NCI-H510A treated with DMSO at 0.1 percent for 48 hours (cell line): ENCODE results near the gene PRR7.
"Not testable (repeated sequence)": the region's sequence is repeated elsewhere in the genome, so short reads cannot be mapped to it uniquely, and the experiment has no call there.

Experiments used
- DNase-seq: peaks from one replicate; lab custom pipeline; 2025; lab: John Stamatoyannopoulos, UW

PRR7 gene

DNA sequence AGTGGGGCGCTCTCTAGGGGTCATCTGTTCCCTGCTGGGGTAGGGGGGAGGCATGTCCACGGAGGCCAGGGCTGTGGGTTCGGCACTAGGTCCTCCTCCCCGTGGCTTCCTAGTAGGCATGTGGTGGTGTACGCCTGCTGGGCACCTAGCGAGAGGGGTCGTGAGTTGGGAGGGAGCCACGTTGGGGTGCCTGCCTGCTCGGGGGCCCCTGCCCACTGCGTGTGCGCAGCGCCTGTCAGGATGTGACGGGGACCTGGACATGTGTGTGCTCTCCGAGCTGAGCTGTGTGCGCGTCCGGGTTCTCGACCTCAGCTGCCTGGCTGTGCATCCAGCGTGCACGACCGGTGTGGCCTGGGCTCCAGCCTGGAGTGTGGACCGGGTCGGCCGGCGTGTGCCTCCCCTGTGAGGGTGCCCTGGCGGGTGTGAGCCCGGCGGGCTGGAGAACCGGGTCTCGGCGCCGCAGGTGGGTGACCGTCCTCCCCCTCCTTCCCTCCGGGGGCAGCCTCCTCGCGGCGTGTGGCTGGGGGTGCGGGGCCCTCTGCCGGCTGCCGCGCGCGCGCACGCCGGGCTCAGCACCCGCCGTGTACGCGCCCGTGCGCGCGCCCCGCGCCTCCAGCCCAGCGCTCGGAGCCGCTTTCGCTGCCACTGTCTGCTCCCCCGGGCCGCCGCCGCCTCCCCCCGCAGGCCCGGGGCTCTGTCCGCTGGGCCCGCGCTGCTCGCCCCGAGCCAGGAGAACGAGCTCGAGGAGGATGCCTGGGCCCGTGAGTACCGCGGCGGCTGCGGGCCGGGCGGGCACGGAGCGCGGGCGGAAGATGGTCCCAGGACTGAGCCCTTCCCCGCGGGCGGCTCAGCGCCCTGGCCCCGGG, at the start of gene PRR7:
Gene PRR7, plus strand, starts transcription at position 615 of the 866 bp plus-strand sequence. CDS start 8,254 bp downstream, outside the sequence.
- peak; percentile 40 for DNase-seq

DNA sequence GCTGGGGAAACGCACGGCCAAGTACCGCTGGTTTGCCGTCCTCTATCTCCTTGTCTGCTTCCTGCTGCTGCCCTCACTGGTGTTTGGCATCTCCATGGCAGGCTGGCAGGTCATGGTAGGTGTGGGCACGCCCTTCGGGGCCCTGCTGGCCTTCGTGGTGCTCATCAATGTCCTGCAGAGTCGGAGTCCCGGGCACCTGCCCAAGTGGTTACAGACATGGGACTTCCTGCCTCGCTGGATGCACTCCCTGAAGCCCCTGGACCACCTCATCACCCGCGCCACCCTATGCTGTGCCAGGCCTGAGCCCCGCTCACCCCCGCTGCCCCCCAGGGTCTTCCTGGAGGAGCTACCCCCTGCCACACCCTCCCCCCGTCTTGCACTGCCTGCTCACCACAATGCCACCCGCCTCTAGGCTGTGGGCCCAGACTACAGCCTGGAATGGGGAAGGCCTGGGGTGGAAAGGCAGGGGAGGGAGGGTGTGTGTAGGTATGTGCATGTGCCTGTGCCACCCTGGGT, 48.7 kb upstream of the PRR7 start:
- DNase-seq: no peak

GRCh38 chr5:177399997-177400868, 46.4 kb upstream of the PRR7 start, which contains the start of gene PFN3:
Gene PFN3, minus strand, starts transcription at chr5:177400661. Its CDS starts 85 bp downstream, at chr5:177400576.
- DNase-seq: no peak

- DNase-seq: peak; percentile 55
Measured at GRCh38 chr5:177402271-177403043, 44.2 kb upstream of the PRR7 start.

DNA sequence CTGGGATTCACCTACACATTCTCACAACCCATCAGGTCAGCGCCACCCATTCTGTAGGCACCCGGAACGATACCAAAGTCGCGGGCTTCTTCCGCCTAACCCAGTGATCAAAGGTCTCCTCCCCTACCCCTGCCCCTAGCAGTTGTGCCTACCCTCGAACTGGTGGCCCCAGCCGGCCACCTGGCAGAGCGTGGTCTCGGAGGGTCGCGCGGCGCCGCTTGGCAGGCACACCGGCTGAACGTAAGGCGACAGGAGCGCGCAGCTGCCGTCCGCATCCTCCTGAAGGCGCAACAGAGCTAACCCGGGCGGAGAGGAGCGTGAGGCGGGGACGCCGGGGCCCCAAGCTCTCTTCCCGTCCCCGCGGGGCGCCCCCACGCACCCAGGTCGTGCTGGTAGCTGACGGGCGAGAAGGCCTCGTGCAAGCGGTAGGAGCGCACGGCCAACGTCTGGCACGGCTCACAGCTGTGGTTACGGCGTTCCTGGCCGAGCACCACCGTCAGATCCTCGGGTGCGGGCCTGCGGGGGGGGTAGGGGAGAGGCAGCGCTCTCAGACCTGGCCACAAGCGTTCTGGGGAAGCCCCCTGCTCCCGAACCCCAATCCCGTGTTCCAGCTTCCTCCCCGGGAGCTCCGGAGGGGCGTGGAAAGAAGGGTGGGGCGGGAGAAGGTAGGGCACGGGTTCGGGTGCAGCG, 43.4 kb upstream of the PRR7 start:
- DNase-seq: no peak

DNA sequence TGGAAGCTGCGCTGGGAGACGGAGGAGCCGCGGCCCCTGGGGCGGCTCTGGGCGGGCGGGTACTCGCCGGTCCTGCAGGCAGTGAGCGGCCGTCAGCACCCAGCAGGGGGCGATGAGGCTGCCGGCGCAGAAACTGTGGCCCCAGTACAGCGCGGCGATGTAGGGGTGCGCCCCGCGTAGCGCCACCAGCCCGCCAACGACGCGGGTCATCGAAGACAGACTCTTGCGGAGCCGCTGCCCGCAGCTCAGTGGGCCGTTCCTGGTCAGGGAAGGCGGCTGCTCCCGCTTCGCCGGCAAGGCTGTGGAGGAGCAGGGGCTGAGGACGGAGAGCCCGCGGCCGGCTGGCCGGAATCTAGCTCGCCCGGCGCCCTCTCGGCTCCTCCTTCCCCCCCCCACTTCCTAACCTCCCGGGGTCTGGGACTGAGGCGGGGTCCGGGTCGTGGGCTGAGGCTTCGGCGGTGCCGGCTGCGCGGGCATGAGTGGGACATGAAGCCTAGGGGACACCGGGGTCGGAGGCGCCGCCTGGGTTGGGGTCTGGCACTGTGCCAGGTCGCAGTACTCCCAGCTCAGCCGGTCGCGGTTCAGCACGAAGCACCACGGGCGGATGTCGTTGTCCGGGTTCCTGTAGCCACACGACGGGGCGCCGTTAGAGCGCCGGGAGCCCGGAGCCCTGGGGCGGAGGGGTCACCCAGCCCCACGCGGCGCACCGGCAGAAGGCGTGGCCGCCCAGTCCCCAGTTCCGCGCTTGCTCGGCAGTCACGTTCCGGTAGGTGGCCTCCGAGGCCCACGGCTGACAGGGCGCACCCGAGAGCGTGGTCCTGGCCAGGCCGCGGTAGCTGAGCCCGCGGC, 42.6 kb upstream of the PRR7 start:
- DNase-seq: peak; percentile 38

GRCh38 chr5:177404641-177405179, 41.9 kb upstream of the PRR7 start:
- DNase-seq: no peak

- DNase-seq: no peak
Measured at GRCh38 chr5:177405312-177405711, 41.3 kb upstream of the PRR7 start.

GRCh38 chr5:177405805-177406204, 40.8 kb upstream of the PRR7 start:
- no peak for DNase-seq

- no peak for DNase-seq
Measured at GRCh38 chr5:177409043-177409801, 37.4 kb upstream of the PRR7 start, which contains the start of gene F12. Gene F12, minus strand, starts transcription at chr5:177409564. Its CDS starts 37 bp downstream, at chr5:177409527.

DNA sequence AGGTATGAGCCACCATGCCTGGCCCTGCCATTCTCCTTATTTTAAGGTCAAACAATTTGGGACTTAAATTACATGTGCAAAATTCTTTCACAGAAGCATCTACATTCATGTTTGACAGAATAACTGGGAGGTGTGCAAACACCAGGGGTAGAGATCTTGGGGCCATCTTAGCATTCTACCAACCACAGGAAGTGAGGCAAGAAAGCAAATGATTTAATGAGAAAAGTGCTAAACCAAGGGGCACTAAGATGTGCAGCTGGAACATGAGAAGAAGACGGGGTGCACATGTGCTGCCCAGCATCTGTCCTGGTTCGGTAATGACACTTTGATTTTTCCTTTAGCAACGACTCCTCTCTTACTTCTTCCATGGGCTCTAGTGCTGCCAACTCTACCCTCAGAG, 36.0 kb upstream of the PRR7 start:
- DNase-seq: no peak

DNA sequence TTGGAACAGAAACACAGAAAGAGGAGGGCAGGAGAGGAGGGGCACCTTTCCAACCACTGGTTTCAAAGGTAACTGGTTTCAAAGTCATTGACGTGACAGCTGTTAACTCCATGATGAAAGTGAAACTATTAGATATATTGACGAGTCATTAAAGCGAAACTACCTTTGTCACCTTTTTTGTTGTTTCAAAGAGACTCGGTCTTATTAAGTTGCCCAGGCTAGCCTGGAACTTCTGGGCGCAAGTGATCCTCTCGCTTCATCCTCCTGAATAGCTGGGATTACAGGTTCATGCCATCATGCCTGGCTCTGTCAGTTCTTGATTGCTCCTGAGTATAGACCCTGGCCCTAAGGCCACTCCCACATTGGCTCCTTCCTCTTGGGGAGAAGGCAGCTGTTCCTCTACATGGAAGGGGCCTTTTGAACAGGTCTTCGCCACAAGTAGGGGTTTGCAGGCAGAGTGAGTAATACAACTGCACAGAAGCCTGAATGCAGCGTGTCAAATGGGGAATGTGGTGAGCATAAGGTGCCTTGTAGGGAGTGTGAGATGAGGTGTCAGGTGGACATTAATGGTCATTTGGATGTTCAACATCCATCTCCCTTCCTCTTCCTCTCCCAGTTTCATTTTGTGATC, 33.9 kb upstream of the PRR7 start:
- no peak for DNase-seq

GRCh38 chr5:177414481-177414880, 32.1 kb upstream of the PRR7 start:
- DNase-seq: no peak

DNA sequence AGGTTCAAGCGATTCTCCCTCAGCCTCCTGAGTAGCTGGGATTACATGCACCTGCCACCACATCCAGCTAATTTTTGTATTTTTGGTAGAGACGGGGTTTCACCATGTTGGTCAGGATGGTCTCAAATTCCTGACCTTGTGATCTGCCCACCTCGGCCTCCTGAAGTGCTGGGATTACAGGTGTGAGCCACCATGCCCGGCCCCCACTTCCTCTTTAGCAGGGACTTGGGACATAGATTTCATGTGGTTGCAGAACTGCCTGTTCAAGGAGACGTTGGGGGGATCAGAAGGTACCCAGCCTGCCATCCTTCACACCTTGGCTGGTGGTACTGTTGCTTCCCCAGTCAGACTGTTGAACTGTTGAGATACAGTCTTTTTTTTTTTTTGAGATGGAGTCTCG, 29.5 kb upstream of the PRR7 start:
- not testable (repeated sequence) for DNase-seq

GRCh38 chr5:177419046-177419445, 27.6 kb upstream of the PRR7 start:
- no peak for DNase-seq

DNA sequence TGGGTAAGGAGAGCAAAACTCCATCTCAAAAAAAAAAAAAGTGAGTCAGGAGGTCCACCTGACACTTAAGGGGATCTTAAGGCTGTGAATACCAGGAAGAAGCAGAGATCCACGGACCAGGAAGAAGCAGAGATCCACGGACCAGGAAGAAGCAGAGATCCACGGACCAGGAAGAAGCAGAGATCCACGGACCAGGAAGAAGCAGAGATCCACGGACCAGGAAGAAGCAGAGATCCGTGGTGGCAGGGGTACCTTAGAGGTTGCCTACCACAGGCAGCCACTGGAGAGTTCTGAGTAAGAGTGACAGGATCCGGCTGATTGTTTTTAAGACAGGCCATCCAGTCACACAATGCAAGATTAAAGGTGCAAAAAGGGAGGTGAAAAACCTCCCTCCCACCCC, 26.1 kb upstream of the PRR7 start:
- DNase-seq: not testable (repeated sequence)

GRCh38 chr5:177421062-177421798, 25.4 kb upstream of the PRR7 start:
- DNase-seq: no peak

DNA sequence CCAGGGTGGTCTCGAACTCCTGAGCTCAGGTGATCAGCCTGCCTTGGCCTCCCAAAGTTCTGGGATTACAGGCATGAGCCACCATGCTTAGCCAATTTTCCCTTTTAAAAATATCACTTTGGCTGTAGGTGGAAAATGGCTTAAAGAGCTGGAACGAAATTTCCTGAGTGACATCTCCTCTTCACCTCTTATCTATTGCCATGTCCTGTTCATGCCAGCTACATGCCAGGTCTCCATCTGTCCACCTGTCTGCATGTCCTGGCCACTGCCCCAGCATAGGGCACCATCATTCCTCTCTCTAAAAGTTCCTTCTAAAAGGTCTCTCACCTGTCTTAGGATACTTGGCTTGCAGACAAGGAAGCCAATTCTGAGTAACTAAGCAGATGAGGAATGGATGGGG, 22.9 kb upstream of the PRR7 start:
- DNase-seq: no peak
